Myocyte (in vitro differentiated cells): ENCODE measurements around the gene RPL10A. TPM values are rescaled to one million over a fixed set of nuclear protein-coding genes. Genes with fewer than 3 reads are reported as not detected.
"Not testable (repeated sequence)": the region's sequence is repeated elsewhere in the genome, so short reads cannot be mapped to it uniquely, and the experiment has no call there.

ENCODE experiments used
- DNase-seq: peaks from one replicate; pipeline ENCODE4 v3.0.0-alpha.2; 2012; ENCODE audit warnings: low read depth
- polyA plus RNA-seq: library from polyadenylated mRNA; unstranded; fragments of >200 nt; gene quantifications from one replicate; pipeline ENCODE4 v1.2.1, GENCODE V29; 2012; ENCODE audit warnings: missing spikeins
- total RNA-seq: library from RNA; depleted of rRNA; stranded (reverse); fragments of >200 nt; gene quantifications from 2 replicates; pipeline ENCODE4 v1.2.3, GENCODE V29; 2014

The RPL10A gene
- total RNA-seq: 794 and 894 TPM in 2 replicates
- 1,221 TPM for polyA plus RNA-seq

- DNase-seq: peak; percentile 98
These were observed at the start of gene RPL10A for GRCh38 chr6:35468181-35468979. TSS of gene RPL10A (plus strand) at chr6:35468401. CDS start at chr6:35468435, 34 bp downstream.

GRCh38 chr6:35419417-35419816, 48.8 kb upstream of the RPL10A start:
- no peak for DNase-seq

GRCh38 chr6:35419961-35420360, 48.2 kb upstream of the RPL10A start:
- no peak for DNase-seq

GRCh38 chr6:35425284-35425683, 42.9 kb upstream of the RPL10A start:
- DNase-seq: peak; percentile 40

- DNase-seq: no peak
These were observed 42.1 kb upstream of the RPL10A start for GRCh38 chr6:35426074-35426473.

GRCh38 chr6:35427435-35427834, 40.8 kb upstream of the RPL10A start:
- DNase-seq: no peak

- DNase-seq: no peak
These were observed 40.3 kb upstream of the RPL10A start for GRCh38 chr6:35427851-35428321.

GRCh38 chr6:35428421-35429149, 39.6 kb upstream of the RPL10A start:
- DNase-seq: no peak

- DNase-seq: no peak
These were observed 38.7 kb upstream of the RPL10A start for GRCh38 chr6:35429463-35429862.

GRCh38 chr6:35432291-35432690, 35.9 kb upstream of the RPL10A start:
- DNase-seq: no peak

GRCh38 chr6:35432702-35433101, 35.5 kb upstream of the RPL10A start:
- not testable (repeated sequence) for DNase-seq

- DNase-seq: no peak
These were observed 32.9 kb upstream of the RPL10A start for GRCh38 chr6:35435074-35435837.

GRCh38 chr6:35436071-35436857, 31.9 kb upstream of the RPL10A start:
- no peak for DNase-seq

- DNase-seq: not testable (repeated sequence)
These were observed 29.7 kb upstream of the RPL10A start for GRCh38 chr6:35438378-35439065.

GRCh38 chr6:35439308-35439707, 28.9 kb upstream of the RPL10A start:
- DNase-seq: no peak

GRCh38 chr6:35441205-35441604, 27.0 kb upstream of the RPL10A start:
- DNase-seq: no peak

- no peak for DNase-seq
These were observed 26.6 kb upstream of the RPL10A start for GRCh38 chr6:35441642-35442041.

- DNase-seq: no peak
These were observed 25.5 kb upstream of the RPL10A start for GRCh38 chr6:35442693-35443092.

- no peak for DNase-seq
These were observed 24.7 kb upstream of the RPL10A start for GRCh38 chr6:35443341-35444030.

GRCh38 chr6:35445691-35446090, 22.5 kb upstream of the RPL10A start:
- DNase-seq: peak; percentile 65
